ENCODE measurements around the gene XIRP2.

The XIRP2 gene

GRCh38 chr2:167209784-167210183 is 321.5 kb downstream of the XIRP2 start:
- WGBS, 2 experiments = 86 to 100% methylated on average over 3 of the region's 3 CpGs
- H3K27ac ChIP-seq (ENCODE audit: insufficient read depth, low read depth, low read length, poor library complexity, severe bottlenecking) = no peak overlapping the region

GRCh38 chr2:167212014-167212648 is 323.9 kb downstream of the XIRP2 start:
- Histone ChIP-seq H3K4me3 (ENCODE audit: insufficient read depth, low read depth, low read length) (no peak overlapping the region), H3K27me3 (ENCODE audit: control insufficient read depth, insufficient read depth, low read length, poor library complexity, severe bottlenecking) (no peaks in the 10 kb centered on the region), H3K36me3 (ENCODE audit: control insufficient read depth, insufficient read depth, low read length) (no peaks in the 10 kb centered on the region), H3K27ac (ENCODE audit: insufficient read depth, low read depth, low read length, poor library complexity, severe bottlenecking) (no peak overlapping the region), H3K9me3 (ENCODE audit: control insufficient read depth, low read length) (no peaks in the 10 kb centered on the region), H3K4me1 (ENCODE audit: control insufficient read depth, insufficient read depth, low read length) (no peaks in the 10 kb centered on the region)
- 17% methylated on average over 3 of the region's 3 CpGs for WGBS, 2 experiments

More at GRCh38 chr2:167209784-167210183, 321.5 kb downstream of the XIRP2 start:
- no peaks in the 10 kb centered on the region for H3K9me3 ChIP-seq (ENCODE audit: control insufficient read depth, low read length)
- no peaks in the 10 kb centered on the region for H3K36me3 ChIP-seq (ENCODE audit: control insufficient read depth, insufficient read depth, low read length)
- no peak overlapping the region for H3K4me3 ChIP-seq (ENCODE audit: insufficient read depth, low read depth, low read length)
- H3K27me3 ChIP-seq (ENCODE audit: control insufficient read depth, insufficient read depth, low read length, poor library complexity, severe bottlenecking) = no peaks in the 10 kb centered on the region
- H3K4me1 ChIP-seq (ENCODE audit: control insufficient read depth, insufficient read depth, low read length) = no peaks in the 10 kb centered on the region

- H3K27ac ChIP-seq (ENCODE audit: insufficient read depth, low read depth, low read length, poor library complexity, severe bottlenecking) = no peak overlapping the region
- H3K36me3 ChIP-seq (ENCODE audit: control insufficient read depth, insufficient read depth, low read length) = no peaks in the 10 kb centered on the region
- WGBS, 2 experiments = 88 to 96% methylated on average over 2 of the region's 4 CpGs
- no peak overlapping the region for H3K4me3 ChIP-seq (ENCODE audit: insufficient read depth, low read depth, low read length)
- no peaks in the 10 kb centered on the region for H3K27me3 ChIP-seq (ENCODE audit: control insufficient read depth, insufficient read depth, low read length, poor library complexity, severe bottlenecking)
- H3K4me1 ChIP-seq (ENCODE audit: control insufficient read depth, insufficient read depth, low read length) = no peaks in the 10 kb centered on the region
- no peaks in the 10 kb centered on the region for H3K9me3 ChIP-seq (ENCODE audit: control insufficient read depth, low read length)
These were observed 327.3 kb downstream of the XIRP2 start for GRCh38 chr2:167215595-167215994.

GRCh38 chr2:167237478-167237877 is 349.2 kb downstream of the XIRP2 start:
- no peak overlapping the region for H3K27ac ChIP-seq (ENCODE audit: insufficient read depth, low read depth, low read length, poor library complexity, severe bottlenecking)
- no peaks in the 10 kb centered on the region for H3K4me1 ChIP-seq (ENCODE audit: control insufficient read depth, insufficient read depth, low read length)
- WGBS, 2 experiments = 89 to 90% methylated on average over 4 of the region's 4 CpGs
- no peaks in the 10 kb centered on the region for H3K9me3 ChIP-seq (ENCODE audit: control insufficient read depth, low read length)
- H3K4me3 ChIP-seq (ENCODE audit: insufficient read depth, low read depth, low read length) = no peak overlapping the region
- no peaks in the 10 kb centered on the region for H3K27me3 ChIP-seq (ENCODE audit: control insufficient read depth, insufficient read depth, low read length, poor library complexity, severe bottlenecking)
- no peaks in the 10 kb centered on the region for H3K36me3 ChIP-seq (ENCODE audit: control insufficient read depth, insufficient read depth, low read length)

- H3K27me3 ChIP-seq (ENCODE audit: control insufficient read depth, insufficient read depth, low read length, poor library complexity, severe bottlenecking) = no peaks in the 10 kb centered on the region
- no peaks in the 10 kb centered on the region for H3K9me3 ChIP-seq (ENCODE audit: control insufficient read depth, low read length)
- H3K36me3 ChIP-seq (ENCODE audit: control insufficient read depth, insufficient read depth, low read length) = no peaks in the 10 kb centered on the region
- 78% methylated on average over 1 of the region's 1 CpG; no CpG with 5 or more reads in 1 of the 2 experiments for WGBS, 2 experiments
- no peak overlapping the region for H3K27ac ChIP-seq (ENCODE audit: insufficient read depth, low read depth, low read length, poor library complexity, severe bottlenecking)
- no peaks in the 10 kb centered on the region for H3K4me1 ChIP-seq (ENCODE audit: control insufficient read depth, insufficient read depth, low read length)
- no peak overlapping the region for H3K4me3 ChIP-seq (ENCODE audit: insufficient read depth, low read depth, low read length)
These were observed 352.4 kb downstream of the XIRP2 start for GRCh38 chr2:167240671-167241070.

- H3K36me3 ChIP-seq (ENCODE audit: control insufficient read depth, insufficient read depth, low read length) = no peaks in the 10 kb centered on the region
- no peaks in the 10 kb centered on the region for H3K27me3 ChIP-seq (ENCODE audit: control insufficient read depth, insufficient read depth, low read length, poor library complexity, severe bottlenecking)
- no peak overlapping the region for H3K27ac ChIP-seq (ENCODE audit: insufficient read depth, low read depth, low read length, poor library complexity, severe bottlenecking)
- no peak overlapping the region for H3K4me3 ChIP-seq (ENCODE audit: insufficient read depth, low read depth, low read length)
- WGBS, 2 experiments = 93 to 95% methylated on average over 4 of the region's 4 CpGs
- H3K4me1 ChIP-seq (ENCODE audit: control insufficient read depth, insufficient read depth, low read length) = no peaks in the 10 kb centered on the region
- no peaks in the 10 kb centered on the region for H3K9me3 ChIP-seq (ENCODE audit: control insufficient read depth, low read length)
These were observed 360.9 kb downstream of the XIRP2 start for GRCh38 chr2:167249197-167249596.

GRCh38 chr2:167253025-167253424 is 364.7 kb downstream of the XIRP2 start:
- 94 to 100% methylated on average over 1 of the region's 2 CpGs for WGBS, 2 experiments
- Histone ChIP-seq H3K27ac (ENCODE audit: insufficient read depth, low read depth, low read length, poor library complexity, severe bottlenecking) (no peak overlapping the region), H3K36me3 (ENCODE audit: control insufficient read depth, insufficient read depth, low read length) (no peaks in the 10 kb centered on the region), H3K4me1 (ENCODE audit: control insufficient read depth, insufficient read depth, low read length) (no peaks in the 10 kb centered on the region), H3K4me3 (ENCODE audit: insufficient read depth, low read depth, low read length) (no peak overlapping the region), H3K9me3 (ENCODE audit: control insufficient read depth, low read length) (no peaks in the 10 kb centered on the region), H3K27me3 (ENCODE audit: control insufficient read depth, insufficient read depth, low read length, poor library complexity, severe bottlenecking) (no peaks in the 10 kb centered on the region)

- no peaks in the 10 kb centered on the region for H3K27me3 ChIP-seq (ENCODE audit: control insufficient read depth, insufficient read depth, low read length, poor library complexity, severe bottlenecking)
- H3K4me1 ChIP-seq (ENCODE audit: control insufficient read depth, insufficient read depth, low read length) = no peaks in the 10 kb centered on the region
- 50 to 55% methylated on average over 1 of the region's 1 CpG for WGBS, 2 experiments
- no peaks in the 10 kb centered on the region for H3K9me3 ChIP-seq (ENCODE audit: control insufficient read depth, low read length)
- H3K27ac ChIP-seq (ENCODE audit: insufficient read depth, low read depth, low read length, poor library complexity, severe bottlenecking) = no peak overlapping the region
- H3K4me3 ChIP-seq (ENCODE audit: insufficient read depth, low read depth, low read length) = no peak overlapping the region
- no peaks in the 10 kb centered on the region for H3K36me3 ChIP-seq (ENCODE audit: control insufficient read depth, insufficient read depth, low read length)
These were observed 366.4 kb downstream of the XIRP2 start for GRCh38 chr2:167254721-167255120.

- Histone ChIP-seq H3K27ac (ENCODE audit: insufficient read depth, low read depth, low read length, poor library complexity, severe bottlenecking) (no peak overlapping the region), H3K36me3 (ENCODE audit: control insufficient read depth, insufficient read depth, low read length) (no peaks in the 10 kb centered on the region), H3K4me1 (ENCODE audit: control insufficient read depth, insufficient read depth, low read length) (peaks cover 5% of the 10 kb centered on the region), H3K4me3 (ENCODE audit: insufficient read depth, low read depth, low read length) (no peak overlapping the region), H3K9me3 (ENCODE audit: control insufficient read depth, low read length) (no peaks in the 10 kb centered on the region), H3K27me3 (ENCODE audit: control insufficient read depth, insufficient read depth, low read length, poor library complexity, severe bottlenecking) (no peaks in the 10 kb centered on the region)
- 82 to 86% methylated on average over 3 of the region's 3 CpGs for WGBS, 2 experiments
These were observed 370.4 kb downstream of the XIRP2 start for GRCh38 chr2:167258712-167259111.

GRCh38 chr2:167264380-167264779 is 376.1 kb downstream of the XIRP2 start:
- Histone ChIP-seq H3K36me3 (ENCODE audit: control insufficient read depth, insufficient read depth, low read length) (no peaks in the 10 kb centered on the region), H3K4me1 (ENCODE audit: control insufficient read depth, insufficient read depth, low read length) (peaks cover 5% of the 10 kb centered on the region), H3K27me3 (ENCODE audit: control insufficient read depth, insufficient read depth, low read length, poor library complexity, severe bottlenecking) (no peaks in the 10 kb centered on the region), H3K27ac (ENCODE audit: insufficient read depth, low read depth, low read length, poor library complexity, severe bottlenecking) (no peak overlapping the region), H3K9me3 (ENCODE audit: control insufficient read depth, low read length) (peaks cover 2% of the 10 kb centered on the region), H3K4me3 (ENCODE audit: insufficient read depth, low read depth, low read length) (no peak overlapping the region)
- WGBS, 2 experiments = 86 to 89% methylated on average over 3 to 5 of the region's 5 CpGs

- Histone ChIP-seq H3K27ac (ENCODE audit: insufficient read depth, low read depth, low read length, poor library complexity, severe bottlenecking) (no peak overlapping the region), H3K4me3 (ENCODE audit: insufficient read depth, low read depth, low read length) (no peak overlapping the region), H3K36me3 (ENCODE audit: control insufficient read depth, insufficient read depth, low read length) (no peaks in the 10 kb centered on the region), H3K4me1 (ENCODE audit: control insufficient read depth, insufficient read depth, low read length) (peaks cover 5% of the 10 kb centered on the region), H3K9me3 (ENCODE audit: control insufficient read depth, low read length) (peaks cover 2% of the 10 kb centered on the region), H3K27me3 (ENCODE audit: control insufficient read depth, insufficient read depth, low read length, poor library complexity, severe bottlenecking) (no peaks in the 10 kb centered on the region)
- WGBS, 2 experiments = 83 to 95% methylated on average over 2 of the region's 2 CpGs
These were observed 376.7 kb downstream of the XIRP2 start for GRCh38 chr2:167265004-167265403.

Data from ectodermal cell (in vitro differentiated cells).